Upper lobe of right lung (tissue), 1 donor: ENCODE data around the gene TBC1D22A. TPM values are rescaled to one million over a fixed set of nuclear protein-coding genes. Genes with fewer than 3 reads are reported as not detected.

ENCODE experiments used
- ATAC-seq: fragments of 200-7000 bp; cut with Tn5 transposase; one replicate; pipeline ENCODE4 v1.9.1; 2020; ENCODE audit warnings: mild to moderate bottlenecking, moderate library complexity
- DNase-seq: peaks from one replicate; pipeline ENCODE4 v3.0.0-alpha.2; 2020
- H3K27ac ChIP-seq: fragments of 200-600 bp; one replicate; pipeline ENCODE4 v1.8.0; 2022
- H3K27me3 ChIP-seq: fragments of 200-600 bp; one replicate; pipeline ENCODE4 v1.8.0; 2022; ENCODE audit warnings: mild to moderate bottlenecking
- H3K36me3 ChIP-seq: fragments of 200-600 bp; one replicate; pipeline ENCODE4 v1.8.0; 2022
- H3K4me1 ChIP-seq: fragments of 200-600 bp; one replicate; pipeline ENCODE4 v1.8.0; 2022
- H3K4me3 ChIP-seq: fragments of 200-600 bp; one replicate; pipeline ENCODE4 v1.8.0; 2022; ENCODE audit warnings: mild to moderate bottlenecking
- H3K9me3 ChIP-seq: fragments of 200-600 bp; one replicate; pipeline ENCODE4 v1.8.0; 2022
- CTCF ChIP-seq: fragments of 200-600 bp; IDR thresholded peaks from one replicate; pipeline ENCODE4 v1.8.0; 2022; ENCODE audit warnings: antibody characterized with exemption
- intact Hi-C: fragments of 100-400 bp; cut with DNase I; formaldehyde crosslinking; loops from one replicate; pipeline ENCODE4 v1.11.0; 2022
- total RNA-seq: library from RNA; stranded (reverse); fragmentation: NEBNext Ultra II Directional; extraction: Animal tissue kit (Norgen Biotek cat#: 25700); gene quantifications from one replicate; pipeline ENCODE4 v1.2.1, GENCODE V29; 2021
- donor health status: DM: no; HTN: yes; CAD: no; lungs with severe emphysema.

TBC1D22A gene
- total RNA-seq, 1 donor from 2014 or later, result 31.3 TPM

DNA sequence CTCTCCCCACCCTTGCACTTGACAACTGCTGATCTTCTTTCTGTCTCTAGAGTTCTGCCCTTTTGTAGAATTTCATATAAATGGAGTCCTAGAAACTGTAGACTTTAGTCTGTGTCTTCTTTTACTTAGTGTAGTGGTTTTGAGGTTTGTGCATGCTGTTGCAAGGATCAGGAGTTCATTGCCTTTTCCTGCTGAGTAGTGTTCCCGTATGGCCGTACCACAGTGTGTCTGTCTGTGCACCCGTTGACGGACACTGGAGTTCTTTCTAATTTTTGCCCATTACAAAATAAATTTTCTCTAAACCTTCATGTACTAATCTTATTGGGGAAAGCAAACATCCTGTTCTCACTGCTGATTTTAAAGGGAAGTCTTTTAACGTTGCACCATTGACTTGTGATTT is 138.1 kb downstream of the TBC1D22A start:
- Histone ChIP-seq H3K4me1 (peaks cover 5% of the 10 kb centered on the region), H3K27me3 (no peaks in the 10 kb centered on the region), H3K4me3 (no peak overlapping the region), H3K27ac (no peak overlapping the region), H3K36me3 (no peaks in the 10 kb centered on the region), H3K9me3 (no peaks in the 10 kb centered on the region)
- intact Hi-C loops, result no loop called here
- TF ChIP-seq CTCF, result no peak
- ATAC-seq (no peak), DNase-seq (no peak)

DNA sequence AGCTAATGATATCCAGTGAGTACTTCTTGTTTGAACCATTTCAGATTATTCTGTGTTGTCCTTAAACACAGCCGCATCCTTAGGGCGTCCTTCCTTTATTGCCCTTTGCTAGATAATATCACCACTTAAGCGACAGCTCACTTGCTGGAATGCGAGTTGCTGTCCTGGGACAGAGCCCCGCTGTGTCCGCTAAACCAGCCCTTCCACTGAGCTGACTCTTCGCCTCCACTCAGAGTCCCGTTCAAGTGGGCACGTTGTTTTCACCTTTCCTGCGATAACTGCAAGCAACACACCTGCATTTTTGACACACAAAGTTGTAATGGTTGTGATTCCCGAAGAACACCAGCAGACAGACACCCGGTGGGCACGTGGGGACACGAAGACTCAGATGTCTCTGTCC is 140.0 kb downstream of the TBC1D22A start:
- Histone ChIP-seq H3K27ac (no peak overlapping the region), H3K36me3 (no peaks in the 10 kb centered on the region), H3K27me3 (no peaks in the 10 kb centered on the region), H3K4me1 (no peaks in the 10 kb centered on the region), H3K9me3 (no peaks in the 10 kb centered on the region), H3K4me3 (no peak overlapping the region)
- DNase-seq (peak; percentile 26), ATAC-seq (no peak)
- no peak for TF ChIP-seq CTCF
- intact Hi-C loops, result no loop called here

DNA sequence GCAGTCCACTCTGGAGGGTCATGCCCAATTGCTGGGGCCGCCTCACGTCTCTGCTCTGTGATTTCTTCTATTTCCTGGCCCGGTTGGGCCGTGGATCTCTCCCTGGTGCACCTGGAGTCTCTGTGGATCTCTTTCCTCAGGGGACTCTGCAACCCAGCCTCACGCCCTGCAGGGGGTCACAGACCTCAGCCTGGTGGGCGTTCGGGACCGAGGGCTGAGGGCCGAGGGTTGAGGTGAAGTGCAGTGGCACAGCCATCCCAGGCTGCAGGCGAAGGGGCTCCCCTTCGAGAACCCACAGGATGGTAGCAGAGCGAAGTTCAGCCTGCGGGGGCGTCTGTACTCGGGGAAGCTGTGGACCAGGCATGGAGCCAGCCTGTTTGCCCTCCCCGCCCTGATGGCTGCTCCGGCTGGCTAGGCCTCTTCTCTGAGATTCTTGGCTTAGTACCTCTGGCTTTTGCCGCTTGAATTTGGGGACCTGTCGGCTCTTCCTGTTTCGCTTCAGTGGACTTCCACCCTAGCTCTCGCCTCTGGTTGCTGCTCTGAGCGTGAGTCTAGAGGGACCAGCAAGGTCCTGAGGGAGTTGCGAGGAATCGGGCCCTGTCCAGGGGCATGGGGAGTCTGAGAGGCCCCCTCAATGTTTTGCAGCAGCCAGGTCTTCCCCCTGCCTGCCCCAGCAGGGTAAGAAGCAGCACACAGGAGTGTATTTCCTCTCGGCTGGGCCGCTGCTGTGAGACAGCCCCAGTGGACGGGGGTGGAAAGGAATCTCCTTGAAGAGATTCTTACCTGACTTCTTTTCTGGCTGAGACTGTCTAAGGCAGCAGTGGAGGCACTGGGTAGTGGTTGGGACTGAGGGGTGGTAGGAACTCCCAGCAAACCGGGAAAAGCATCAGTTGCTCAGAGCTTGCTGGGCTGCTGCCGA is 140.8 kb downstream of the TBC1D22A start:
- intact Hi-C loops, result no loop called here
- Histone ChIP-seq H3K4me3 (no peak overlapping the region), H3K36me3 (peaks cover 2% of the 10 kb centered on the region), H3K27me3 (no peaks in the 10 kb centered on the region), H3K9me3 (no peaks in the 10 kb centered on the region), H3K4me1 (no peaks in the 10 kb centered on the region), H3K27ac (no peak overlapping the region)
- ATAC-seq, result no peak
- DNase-seq, result peak; percentile 60
- no peak for TF ChIP-seq CTCF

DNA sequence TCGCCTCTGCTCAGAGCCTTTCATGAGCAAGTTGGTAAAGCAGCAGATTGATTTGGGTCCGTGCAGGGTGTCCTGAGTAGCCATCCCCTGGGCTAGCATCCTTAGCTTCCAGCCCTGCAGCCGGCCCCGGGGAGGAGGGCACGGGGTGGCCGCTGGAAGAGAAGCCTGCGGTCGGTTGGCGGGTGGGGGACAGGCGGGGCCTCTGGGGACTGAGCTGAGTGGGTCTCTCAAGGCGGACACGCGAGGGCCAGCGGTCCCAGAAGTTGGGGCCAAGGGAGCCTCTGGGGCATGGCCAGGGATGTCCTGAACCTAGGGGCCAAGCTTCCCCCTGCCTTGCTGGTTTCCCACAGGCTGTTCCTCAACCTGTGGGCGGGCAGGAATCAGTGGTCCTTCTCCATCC is 143.0 kb downstream of the TBC1D22A start:
- no peak for ATAC-seq
- TF ChIP-seq CTCF, result no peak

DNA sequence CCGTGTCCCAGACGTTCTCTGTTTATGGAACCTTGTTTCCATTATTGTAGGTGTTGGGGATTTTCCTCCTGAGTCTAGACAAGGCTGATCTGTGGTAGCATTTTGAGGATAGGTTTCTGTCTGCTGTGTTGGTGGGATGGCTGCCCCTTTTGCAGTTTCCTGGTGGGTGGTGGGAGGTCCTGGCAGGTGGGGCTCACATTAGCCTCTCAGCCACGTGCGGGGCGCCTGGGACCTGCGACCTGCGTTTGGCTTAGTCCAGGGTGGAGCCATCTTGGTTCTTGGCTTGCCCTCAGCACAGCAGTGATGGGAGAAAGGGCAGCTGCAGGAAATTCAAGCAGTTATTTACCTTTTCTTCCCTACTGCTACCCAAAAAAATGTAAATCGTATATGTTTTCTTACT is 143.4 kb downstream of the TBC1D22A start:
- Histone ChIP-seq H3K4me3 (no peak overlapping the region), H3K36me3 (peaks cover 7% of the 10 kb centered on the region), H3K4me1 (no peaks in the 10 kb centered on the region), H3K27me3 (no peaks in the 10 kb centered on the region), H3K27ac (no peak overlapping the region), H3K9me3 (no peaks in the 10 kb centered on the region)
- DNase-seq (peak; percentile 23), ATAC-seq (no peak)
- no peak for TF ChIP-seq CTCF
- intact Hi-C loops, result no loop called here

More for the DNA sequence above, 143.0 kb downstream of the TBC1D22A start:
- Histone ChIP-seq H3K4me1 (no peaks in the 10 kb centered on the region), H3K4me3 (no peak overlapping the region), H3K27me3 (no peaks in the 10 kb centered on the region), H3K36me3 (peaks cover 7% of the 10 kb centered on the region), H3K27ac (no peak overlapping the region), H3K9me3 (no peaks in the 10 kb centered on the region)
- intact Hi-C loops, result no loop called here
- peak; percentile 49 for DNase-seq
